Memory B cell (primary cell): ENCODE measurements around the gene TIE1.

Experiments used
- ATAC-seq: fragments of 150-1000 bp; cut with Tn5 transposase; 2 replicates; pipeline ENCODE4 v1.10.0; 2021; ENCODE audit warnings: low read depth, mild to moderate bottlenecking, moderate library complexity
- DNase-seq, 2 donors: peaks; one replicate each; pipeline ENCODE4 v3.0.0; 2022; ENCODE audit warnings: low spot score in 2 of 2
- H3K27ac Mint-ChIP-seq: one replicate; pipeline ENCODE4 v1.8.0; 2022; ENCODE audit warnings: mild to moderate bottlenecking, moderate library complexity, mixed read lengths
- H3K27me3 Mint-ChIP-seq: one replicate; pipeline ENCODE4 v1.8.0; 2022; ENCODE audit warnings: mixed read lengths
- H3K36me3 Mint-ChIP-seq: one replicate; pipeline ENCODE4 v1.8.0; 2022; ENCODE audit warnings: mild to moderate bottlenecking, mixed read lengths
- H3K4me1 Mint-ChIP-seq: one replicate; pipeline ENCODE4 v1.8.0; 2022; ENCODE audit warnings: mixed read lengths
- H3K4me3 Mint-ChIP-seq: one replicate; pipeline ENCODE4 v1.8.0; 2022; ENCODE audit warnings: mild to moderate bottlenecking, moderate library complexity, mixed read lengths
- H3K9me3 Mint-ChIP-seq: one replicate; pipeline ENCODE4 v1.8.0; 2022; ENCODE audit warnings: mixed read lengths

Gene TIE1

GRCh38 chr1:43270421-43271095 lies 30.2 kb upstream of the TIE1 start:
- ATAC-seq (peak; percentile 32), DNase-seq (no peak)
- no peaks in the 10 kb centered on the region for H3K36me3 Mint-ChIP-seq
- no peaks in the 10 kb centered on the region for H3K9me3 Mint-ChIP-seq
- peaks cover 14% of the 10 kb centered on the region for H3K4me1 Mint-ChIP-seq
- peaks cover 16% of the 10 kb centered on the region for H3K27me3 Mint-ChIP-seq
- H3K27ac Mint-ChIP-seq = no peak overlapping the region
- H3K4me3 Mint-ChIP-seq = peak overlapping the region; percentile 61

- no peak for DNase-seq
- no peaks in the 10 kb centered on the region for H3K36me3 Mint-ChIP-seq
- ATAC-seq = no peak
- peaks cover 16% of the 10 kb centered on the region for H3K27me3 Mint-ChIP-seq
- no peak overlapping the region for H3K27ac Mint-ChIP-seq
- H3K9me3 Mint-ChIP-seq = no peaks in the 10 kb centered on the region
- peak overlapping the region; percentile 61 for H3K4me3 Mint-ChIP-seq
- H3K4me1 Mint-ChIP-seq = peaks cover 14% of the 10 kb centered on the region
Measured at GRCh38 chr1:43271186-43272118, 29.3 kb upstream of the TIE1 start.

- Mint-ChIP-seq H3K27me3 (peaks cover 17% of the 10 kb centered on the region), H3K27ac (no peak overlapping the region), H3K9me3 (no peaks in the 10 kb centered on the region), H3K4me1 (peaks cover 14% of the 10 kb centered on the region), H3K4me3 (no peak overlapping the region), H3K36me3 (no peaks in the 10 kb centered on the region)
- DNase-seq (no peak), ATAC-seq (no peak)
Measured at GRCh38 chr1:43272161-43272560, 28.6 kb upstream of the TIE1 start.

GRCh38 chr1:43272576-43273571 lies 27.9 kb upstream of the TIE1 start:
- Mint-ChIP-seq H3K27me3 (peaks cover 17% of the 10 kb centered on the region), H3K4me1 (peaks cover 14% of the 10 kb centered on the region), H3K27ac (no peak overlapping the region), H3K4me3 (no peak overlapping the region), H3K9me3 (no peaks in the 10 kb centered on the region), H3K36me3 (no peaks in the 10 kb centered on the region)
- ATAC-seq = no peak
- DNase-seq = no peak

- Mint-ChIP-seq H3K36me3 (no peaks in the 10 kb centered on the region), H3K4me3 (no peak overlapping the region), H3K27ac (no peak overlapping the region), H3K27me3 (peaks cover 17% of the 10 kb centered on the region), H3K4me1 (peaks cover 14% of the 10 kb centered on the region), H3K9me3 (no peaks in the 10 kb centered on the region)
- ATAC-seq (no peak), DNase-seq (no peak)
Measured at GRCh38 chr1:43273708-43274107, 27.1 kb upstream of the TIE1 start.

GRCh38 chr1:43274125-43274803 lies 26.5 kb upstream of the TIE1 start:
- Mint-ChIP-seq H3K27me3 (peaks cover 17% of the 10 kb centered on the region), H3K4me1 (peaks cover 14% of the 10 kb centered on the region)
- ATAC-seq = peak; percentile 42

GRCh38 chr1:43274804-43275180 lies 26.0 kb upstream of the TIE1 start:
- no peak overlapping the region for H3K27ac Mint-ChIP-seq
- H3K9me3 Mint-ChIP-seq = no peaks in the 10 kb centered on the region
- no peak for ATAC-seq
- no peak for DNase-seq
- no peaks in the 10 kb centered on the region for H3K36me3 Mint-ChIP-seq
- H3K4me3 Mint-ChIP-seq = no peak overlapping the region
- H3K4me1 Mint-ChIP-seq = peaks cover 14% of the 10 kb centered on the region
- peaks cover 12% of the 10 kb centered on the region for H3K27me3 Mint-ChIP-seq

More at GRCh38 chr1:43274125-43274803, 26.5 kb upstream of the TIE1 start:
- Mint-ChIP-seq H3K27ac (no peak overlapping the region), H3K4me3 (peak overlapping the region; percentile 14), H3K9me3 (no peaks in the 10 kb centered on the region), H3K36me3 (no peaks in the 10 kb centered on the region)
- DNase-seq = no peak

GRCh38 chr1:43275826-43276620 lies 24.8 kb upstream of the TIE1 start:
- DNase-seq = no peak
- Mint-ChIP-seq H3K9me3 (no peaks in the 10 kb centered on the region), H3K27me3 (peaks cover 13% of the 10 kb centered on the region), H3K4me1 (peaks cover 3% of the 10 kb centered on the region), H3K27ac (no peak overlapping the region), H3K36me3 (no peaks in the 10 kb centered on the region), H3K4me3 (no peak overlapping the region)
- no peak for ATAC-seq

GRCh38 chr1:43276673-43277072 lies 24.1 kb upstream of the TIE1 start:
- peaks cover 9% of the 10 kb centered on the region for H3K27me3 Mint-ChIP-seq
- ATAC-seq (no peak), DNase-seq (no peak)
- H3K4me1 Mint-ChIP-seq = peaks cover 3% of the 10 kb centered on the region
- H3K27ac Mint-ChIP-seq = no peak overlapping the region
- no peak overlapping the region for H3K4me3 Mint-ChIP-seq
- no peaks in the 10 kb centered on the region for H3K36me3 Mint-ChIP-seq
- no peaks in the 10 kb centered on the region for H3K9me3 Mint-ChIP-seq

GRCh38 chr1:43277116-43277876 lies 23.5 kb upstream of the TIE1 start:
- ATAC-seq (no peak), DNase-seq (no peak)
- no peak overlapping the region for H3K27ac Mint-ChIP-seq
- peaks cover 7% of the 10 kb centered on the region for H3K27me3 Mint-ChIP-seq
- no peaks in the 10 kb centered on the region for H3K36me3 Mint-ChIP-seq
- H3K4me1 Mint-ChIP-seq = peaks cover 3% of the 10 kb centered on the region
- no peak overlapping the region for H3K4me3 Mint-ChIP-seq
- no peaks in the 10 kb centered on the region for H3K9me3 Mint-ChIP-seq

GRCh38 chr1:43279161-43279560 lies 21.6 kb upstream of the TIE1 start:
- ATAC-seq (no peak), DNase-seq (no peak)
- Mint-ChIP-seq H3K36me3 (no peaks in the 10 kb centered on the region), H3K9me3 (no peaks in the 10 kb centered on the region), H3K4me1 (peaks cover 3% of the 10 kb centered on the region), H3K27ac (no peak overlapping the region), H3K4me3 (no peak overlapping the region), H3K27me3 (peaks cover 7% of the 10 kb centered on the region)

- Mint-ChIP-seq H3K4me3 (no peak overlapping the region), H3K4me1 (no peaks in the 10 kb centered on the region), H3K36me3 (no peaks in the 10 kb centered on the region), H3K9me3 (no peaks in the 10 kb centered on the region), H3K27ac (no peak overlapping the region), H3K27me3 (peaks cover 10% of the 10 kb centered on the region)
- no peak for DNase-seq
- no peak for ATAC-seq
Measured at GRCh38 chr1:43279666-43280065, 21.1 kb upstream of the TIE1 start.
